ENCODE data around the gene MCM9. TPM values are rescaled to one million over a fixed set of nuclear protein-coding genes. Genes with fewer than 3 reads are reported as not detected.

The MCM9 gene
- total and polyA plus RNA-seq, 7 donors, result 1.6 to 5.6 (median 4.6) TPM

DNA sequence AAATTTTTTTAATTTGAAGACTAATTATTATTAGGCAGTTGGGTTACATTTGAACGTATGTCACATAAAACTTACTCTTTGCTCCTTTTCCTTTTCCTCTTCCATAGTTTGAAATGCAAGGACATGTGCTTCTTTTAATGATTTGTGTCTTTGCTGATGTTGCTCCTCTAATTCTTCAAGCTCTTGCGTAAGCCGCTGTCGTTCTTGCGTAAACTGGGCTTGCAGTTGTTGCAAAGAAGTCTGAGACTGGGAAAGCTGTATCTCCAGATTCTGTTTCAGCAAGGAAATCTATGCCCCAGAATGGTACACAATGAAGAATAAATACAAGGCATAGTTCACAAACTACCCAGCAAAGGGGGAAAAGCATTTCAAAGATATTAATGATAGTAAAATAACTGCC is 45.1 kb upstream of the MCM9 start:
- H3K27ac ChIP-seq, result no peak overlapping the region
- no peak overlapping the region for H3K4me3 ChIP-seq
- no peaks in the 10 kb centered on the region for H3K27me3 ChIP-seq (ENCODE audit: insufficient read depth in 3 of 3, low read length in 2 of 3)
- intact Hi-C loops (cut with DNase I), result no loop called here
- H3K9me3 ChIP-seq, result no peaks in the 10 kb centered on the region
- H3K36me3 ChIP-seq (ENCODE audit: insufficient read depth in 1 of 2, low read depth in 1 of 2), result no peaks in the 10 kb centered on the region
- ATAC-seq (no peak), DNase-seq (peak; percentile 54 to 55)
- TF ChIP-seq, protein P1, sequence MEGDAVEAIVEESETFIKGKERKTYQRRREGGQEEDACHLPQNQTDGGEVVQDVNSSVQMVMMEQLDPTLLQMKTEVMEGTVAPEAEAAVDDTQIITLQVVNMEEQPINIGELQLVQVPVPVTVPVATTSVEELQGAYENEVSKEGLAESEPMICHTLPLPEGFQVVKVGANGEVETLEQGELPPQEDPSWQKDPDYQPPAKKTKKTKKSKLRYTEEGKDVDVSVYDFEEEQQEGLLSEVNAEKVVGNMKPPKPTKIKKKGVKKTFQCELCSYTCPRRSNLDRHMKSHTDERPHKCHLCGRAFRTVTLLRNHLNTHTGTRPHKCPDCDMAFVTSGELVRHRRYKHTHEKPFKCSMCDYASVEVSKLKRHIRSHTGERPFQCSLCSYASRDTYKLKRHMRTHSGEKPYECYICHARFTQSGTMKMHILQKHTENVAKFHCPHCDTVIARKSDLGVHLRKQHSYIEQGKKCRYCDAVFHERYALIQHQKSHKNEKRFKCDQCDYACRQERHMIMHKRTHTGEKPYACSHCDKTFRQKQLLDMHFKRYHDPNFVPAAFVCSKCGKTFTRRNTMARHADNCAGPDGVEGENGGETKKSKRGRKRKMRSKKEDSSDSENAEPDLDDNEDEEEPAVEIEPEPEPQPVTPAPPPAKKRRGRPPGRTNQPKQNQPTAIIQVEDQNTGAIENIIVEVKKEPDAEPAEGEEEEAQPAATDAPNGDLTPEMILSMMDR (IDR thresholded peaks at IDR 0.05), result no peak
- 63 to 87% (median 66%) methylated on average over 5 of the region's 5 CpGs for WGBS, 3 donors
- H3K4me1 ChIP-seq, result no peaks in the 10 kb centered on the region

DNA sequence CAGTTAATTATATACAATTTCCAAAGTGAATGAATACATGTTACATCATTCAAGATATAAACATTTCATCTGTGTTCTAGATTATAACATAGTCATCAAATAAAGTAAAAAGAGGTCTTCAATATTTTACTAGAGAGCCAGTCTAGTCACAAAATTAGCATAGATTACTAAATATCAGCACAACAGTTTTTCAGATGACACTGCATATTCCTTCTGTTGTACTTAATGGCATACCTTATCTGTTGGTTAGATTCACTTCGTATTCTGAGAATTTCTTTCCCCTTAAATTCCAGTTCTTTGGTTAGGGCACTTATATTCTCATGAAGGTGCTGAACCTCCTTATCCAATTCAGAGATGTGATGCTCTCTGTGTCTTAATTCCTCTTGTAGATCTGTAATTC is 39.8 kb upstream of the MCM9 start:
- DNase-seq (no peak), ATAC-seq (no peak)
- Histone ChIP-seq H3K36me3 (ENCODE audit: insufficient read depth in 1 of 2, low read depth in 1 of 2) (no peaks in the 10 kb centered on the region), H3K27me3 (ENCODE audit: insufficient read depth in 3 of 3, low read length in 2 of 3) (no peaks in the 10 kb centered on the region), H3K4me1 (no peaks in the 10 kb centered on the region), H3K4me3 (no peak overlapping the region), H3K27ac (no peak overlapping the region), H3K9me3 (no peaks in the 10 kb centered on the region)
- intact Hi-C loops (cut with DNase I), result no loop called here
- WGBS, 3 donors, result 76 to 88% (median 81%) methylated on average over 1 of the region's 1 CpG
- TF ChIP-seq, protein P1 (IDR thresholded peaks at IDR 0.05), result no peak

DNA sequence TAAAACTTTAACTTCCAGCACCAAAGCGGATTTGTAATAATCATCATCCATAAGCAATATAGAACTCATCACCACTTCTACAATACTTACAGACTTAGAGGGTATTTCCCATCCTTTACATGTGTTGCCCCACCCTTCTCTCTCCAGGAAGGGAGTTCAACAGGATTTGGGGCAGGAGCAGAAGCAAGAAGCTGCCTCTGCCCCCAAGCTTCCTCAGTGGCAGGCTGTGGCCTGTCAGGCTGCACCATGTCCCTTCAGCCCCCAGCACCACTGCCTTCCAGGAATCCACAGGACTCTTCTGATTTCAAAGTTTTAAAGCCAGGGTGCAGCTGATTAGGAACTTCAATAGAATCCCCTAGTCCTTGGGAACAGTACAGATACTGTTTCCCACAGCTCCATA is 36.7 kb upstream of the MCM9 start:
- intact Hi-C loops (cut with DNase I), result no loop called here
- Histone ChIP-seq H3K36me3 (ENCODE audit: insufficient read depth in 1 of 2, low read depth in 1 of 2) (no peaks in the 10 kb centered on the region), H3K9me3 (no peaks in the 10 kb centered on the region), H3K27me3 (ENCODE audit: insufficient read depth in 3 of 3, low read length in 2 of 3) (no peaks in the 10 kb centered on the region), H3K27ac (no peak overlapping the region), H3K4me3 (no peak overlapping the region), H3K4me1 (no peaks in the 10 kb centered on the region)
- TF ChIP-seq, protein P1 (IDR thresholded peaks at IDR 0.05), result no peak
- WGBS, 3 donors, result 97 to 100% (median 99%) methylated on average over 1 of the region's 1 CpG
- ATAC-seq, result no peak
- DNase-seq, result no peak

DNA sequence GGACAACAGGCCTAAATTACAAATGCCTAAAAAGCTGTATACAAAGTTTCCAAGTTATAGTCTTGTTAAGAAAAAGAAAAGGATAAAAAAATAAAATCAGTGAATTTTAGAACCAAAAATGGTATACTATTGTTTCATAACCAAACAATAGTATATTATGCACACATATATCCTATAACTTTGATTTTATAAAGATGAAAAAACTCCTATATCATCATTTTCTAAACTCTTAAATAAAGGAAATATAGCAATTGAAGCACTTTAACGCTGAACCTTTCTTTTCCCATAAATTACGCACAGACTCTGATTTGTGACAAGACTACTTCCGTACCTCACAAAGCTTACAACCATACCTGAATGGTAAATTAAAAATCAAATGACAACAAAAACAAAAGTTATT is 35.9 kb upstream of the MCM9 start:
- DNase-seq, result no peak
- Histone ChIP-seq H3K27ac (no peak overlapping the region), H3K36me3 (ENCODE audit: insufficient read depth in 1 of 2, low read depth in 1 of 2) (no peaks in the 10 kb centered on the region), H3K9me3 (no peaks in the 10 kb centered on the region), H3K27me3 (ENCODE audit: insufficient read depth in 3 of 3, low read length in 2 of 3) (no peaks in the 10 kb centered on the region), H3K4me3 (no peak overlapping the region), H3K4me1 (no peaks in the 10 kb centered on the region)
- TF ChIP-seq, protein P1 (IDR thresholded peaks at IDR 0.05), result no peak
- no peak for ATAC-seq
- 91 to 96% (median 93%) methylated on average over 3 of the region's 3 CpGs for WGBS, 3 donors
- intact Hi-C loops (cut with DNase I), result no loop called here

DNA sequence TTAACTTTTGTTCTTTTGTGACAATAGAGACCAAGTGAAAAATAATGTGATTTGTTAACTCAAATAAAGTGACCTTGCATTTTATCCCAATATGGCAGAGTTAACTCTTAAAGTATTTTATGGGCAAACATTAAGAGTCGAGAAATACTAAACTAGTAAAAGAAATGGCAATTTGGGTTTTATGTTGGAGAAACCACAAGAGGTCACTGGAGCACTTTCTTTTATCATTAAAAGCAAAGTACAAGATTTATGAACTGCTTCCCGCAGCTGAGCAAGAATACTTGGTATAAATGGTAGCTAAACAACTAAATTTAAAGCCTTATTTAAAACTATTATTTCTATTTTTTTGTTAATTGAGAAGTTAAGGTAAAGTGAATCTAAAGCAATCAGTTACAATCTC is 33.5 kb upstream of the MCM9 start:
- TF ChIP-seq, protein P1 (IDR thresholded peaks at IDR 0.05), result peak; percentile 44
- Histone ChIP-seq H3K27ac (no peak overlapping the region), H3K27me3 (ENCODE audit: insufficient read depth in 3 of 3, low read length in 2 of 3) (no peaks in the 10 kb centered on the region), H3K9me3 (no peaks in the 10 kb centered on the region), H3K4me3 (no peak overlapping the region), H3K36me3 (ENCODE audit: insufficient read depth in 1 of 2, low read depth in 1 of 2) (no peaks in the 10 kb centered on the region), H3K4me1 (no peaks in the 10 kb centered on the region)
- intact Hi-C loops (cut with DNase I), result no loop called here
- no peak for ATAC-seq
- WGBS, 3 donors, result 15 to 20% (median 19%) methylated on average over 2 of the region's 2 CpGs
- no peak for DNase-seq

Data from psoas muscle (tissue), 8 donors.